MCF 10A (cell line): Measurements from ENCODE around the gene SLC35A2. TPM values are rescaled to one million over a fixed set of nuclear protein-coding genes. Genes with fewer than 3 reads are reported as not detected.
A peak's percentile ranks its signal among the peaks of the same experiment; 100 is the strongest.

Experiments
- BruUV-seq: library from RNA; stranded (reverse); fragments of 400-500 nt; replicated peaks from 2 replicates; lab custom pipeline; 2021; lab: Mats Ljungman, UMichigan
- CTCF ChIA-PET: fragments of 300-600 bp; sonication (Branson Sonifier 250); formaldehyde crosslinking; extraction: SDS; loops from one replicate; lab custom pipeline; 2021; ENCODE audit warnings: antibody characterized with exemption, inconsistent platforms; lab: Yijun Ruan, JAX
- POLR2A ChIA-PET: fragments of 300-600, 350-650 bp; sonication (Branson Sonifier 250); formaldehyde crosslinking; extraction: SDS; loops from one replicate; lab custom pipeline; 2020; ENCODE audit warnings: antibody characterized with exemption, inconsistent platforms; lab: Yijun Ruan, JAX
- DNase-seq: peaks from one replicate; pipeline ENCODE4 v3.0.0-alpha.2; 2018; ENCODE audit not compliant: unreplicated experiment
- H3K27ac Mint-ChIP-seq: one replicate; pipeline ENCODE4 v1.8.0; 2022; ENCODE audit warnings: mild to moderate bottlenecking, low read depth, mixed read lengths; ENCODE audit not compliant: unreplicated experiment
- H3K27me3 Mint-ChIP-seq: one replicate; pipeline ENCODE4 v1.8.0; 2022; ENCODE audit warnings: mixed read lengths; ENCODE audit not compliant: insufficient read depth, unreplicated experiment
- H3K36me3 Mint-ChIP-seq: one replicate; pipeline ENCODE4 v1.8.0; 2022; ENCODE audit warnings: mild to moderate bottlenecking, moderate library complexity, mixed read lengths; ENCODE audit not compliant: insufficient read depth, unreplicated experiment
- H3K4me1 Mint-ChIP-seq: one replicate; pipeline ENCODE4 v1.8.0; 2022; ENCODE audit warnings: mixed read lengths; ENCODE audit not compliant: insufficient read depth, unreplicated experiment
- H3K4me3 Mint-ChIP-seq: one replicate; pipeline ENCODE4 v1.8.0; 2022; ENCODE audit warnings: mild to moderate bottlenecking, moderate library complexity, mixed read lengths; ENCODE audit not compliant: unreplicated experiment
- H3K9me3 Mint-ChIP-seq: one replicate; pipeline ENCODE4 v1.8.0; 2022; ENCODE audit warnings: mixed read lengths; ENCODE audit not compliant: unreplicated experiment
- CTCF ChIP-seq: fragments of 200-600 bp; IDR thresholded peaks from one replicate; pipeline ENCODE4 v1.8.0; 2022; ENCODE audit warnings: antibody characterized with exemption, mild to moderate bottlenecking; ENCODE audit not compliant: unreplicated experiment
- intact Hi-C: fragments of 100-400 bp; cut with micrococcal nuclease; formaldehyde crosslinking; loops from 2 replicates; pipeline ENCODE4 v1.14.1; 2022
- total RNA-seq: library from RNA; stranded (reverse); gene quantifications from 2 replicates; pipeline ENCODE4 v1.2.3, GENCODE V29; 2022

Gene SLC35A2
- total RNA-seq, 1 experiment from 2014 or later: 43.5 TPM

- POLR2A ChIA-PET: interaction anchor here (1.7 to 1.9 kb wide), 3 partner anchors 9 to 23 kb away, joined by 4 to 7 read pairs (median 6); partner anchors contain the start of genes PQBP1, SLC35A2 and TIMM17B
- BruUV-seq: no TSS peak
- Mint-ChIP-seq H3K27ac (no peak overlapping the region), H3K4me3 (no peak overlapping the region), H3K4me1 (peaks cover 15% of the 10 kb centered on the region), H3K9me3 (no peaks in the 10 kb centered on the region), H3K36me3 (peaks cover 30% of the 10 kb centered on the region), H3K27me3 (no peaks in the 10 kb centered on the region)
- CTCF ChIA-PET: interaction anchor here (0.6 kb wide), 1 partner anchor 145 kb away, joined by 3 read pairs; no protein-coding TSS in a partner anchor
- no peak for TF ChIP-seq CTCF
- no peak for DNase-seq
- intact Hi-C loops: no loop called here
Measured at GRCh38 chrX:48920718-48921104, 9.3 kb upstream of the SLC35A2 start.

- no peak for DNase-seq
- POLR2A ChIA-PET: interaction anchor here (1.0 to 1.9 kb wide), 6 partner anchors 18 to 183 kb away, joined by 3 to 7 read pairs (median 4); partner anchors contain the start of genes HDAC6, PQBP1 and TIMM17B
- intact Hi-C loops: loop anchor here (2.0 to 5.0 kb wide), 3 partner anchors 39 to 122 kb away; partner anchors contain the start of genes HDAC6 and TFE3
- Mint-ChIP-seq H3K36me3 (peaks cover 24% of the 10 kb centered on the region), H3K27me3 (no peaks in the 10 kb centered on the region), H3K9me3 (no peaks in the 10 kb centered on the region), H3K4me3 (peak overlapping the region; percentile 94), H3K4me1 (peaks cover 15% of the 10 kb centered on the region), H3K27ac (peak overlapping the region; percentile 64)
- TF ChIP-seq CTCF: no peak
- CTCF ChIA-PET: interaction anchor here (0.6 to 0.9 kb wide), 2 partner anchors 28 to 146 kb away, joined by 3 to 5 read pairs; no protein-coding TSS in a partner anchor
- BruUV-seq: no TSS peak
Measured at GRCh38 chrX:48919947-48920717, 8.7 kb upstream of the SLC35A2 start.

- H3K4me3 Mint-ChIP-seq: peak overlapping the region; percentile 94
- no peak for DNase-seq
- ChIA-PET POLR2A (interaction anchor here (0.5 to 1.9 kb wide), 9 partner anchors 19 to 960 kb away, joined by 3 to 7 read pairs (median 4); partner anchors contain the start of genes HDAC6, PQBP1, TIMM17B and USP27X), CTCF (interaction anchor here (0.6 to 0.9 kb wide), 2 partner anchors 28 to 124 kb away, joined by 4 to 5 read pairs; partner anchors contain the start of gene TFE3)
- no peaks in the 10 kb centered on the region for H3K9me3 Mint-ChIP-seq
- no TSS peak for BruUV-seq
- H3K36me3 Mint-ChIP-seq: peaks cover 21% of the 10 kb centered on the region
- peak overlapping the region; percentile 64 for H3K27ac Mint-ChIP-seq
- H3K4me1 Mint-ChIP-seq: peaks cover 15% of the 10 kb centered on the region
- TF ChIP-seq CTCF: no peak
- no peaks in the 10 kb centered on the region for H3K27me3 Mint-ChIP-seq
- intact Hi-C loops: loop anchor here (2.0 to 5.0 kb wide), 3 partner anchors 39 to 123 kb away; partner anchors contain the start of genes HDAC6 and TFE3
Measured at GRCh38 chrX:48919360-48919841, 8.0 kb upstream of the SLC35A2 start.
